DND-41 (cell line): Measurements from ENCODE around the gene DNAH11.

Experiments
- ATAC-seq: fragments of 200-7000 bp; cut with Tn5 transposase; 3 replicates; pipeline ENCODE4 v1.9.1; 2021; ENCODE audit warnings: low read depth; ENCODE audit not compliant: insufficient read depth
- DNase-seq: peaks from one replicate; pipeline ENCODE4 v3.0.0-alpha.2; 2020
- H2AFZ ChIP-seq: 2 replicates; pipeline ENCODE4 v1.6.0; 2012; ENCODE audit warnings: low read depth, low read length
- H3K27ac ChIP-seq: 2 replicates; pipeline ENCODE4 v1.5.1; 2012; ENCODE audit warnings: low read length, inconsistent platforms
- H3K27me3 ChIP-seq: fragments of 200-600 bp; sonication (generic); 2 replicates; pipeline ENCODE4 v1.6.0; 2012; ENCODE audit warnings: low read length, mild to moderate bottlenecking, inconsistent platforms; ENCODE audit not compliant: insufficient read depth, poor library complexity
- H3K36me3 ChIP-seq: 2 replicates; pipeline ENCODE4 v1.5.1; 2012; ENCODE audit warnings: low read length, inconsistent platforms; ENCODE audit not compliant: insufficient read depth
- H3K4me1 ChIP-seq: 2 replicates; pipeline ENCODE4 v1.5.1; 2012; ENCODE audit warnings: mild to moderate bottlenecking, low read length; ENCODE audit not compliant: insufficient read depth
- H3K4me2 ChIP-seq: 2 replicates; pipeline ENCODE4 v1.6.0; 2012; ENCODE audit warnings: mild to moderate bottlenecking, moderate library complexity, low read length, inconsistent platforms; ENCODE audit not compliant: insufficient read depth
- H3K4me3 ChIP-seq, 2 experiments: fragments of 200-600 bp in 1 of 2; shearing (Covaris generic) in 1 of 2; 2 replicates each; pipeline ENCODE4 v1.5.1; 2012 to 2016; ENCODE audit warnings: inconsistent platforms in 2 of 2, low read length in 2 of 2, mild to moderate bottlenecking in 2 of 2, low read depth in 1 of 2, moderate library complexity in 1 of 2
- H3K79me2 ChIP-seq: 2 replicates; pipeline ENCODE4 v1.6.0; 2012; ENCODE audit warnings: low read length, inconsistent platforms; ENCODE audit not compliant: insufficient read depth
- H3K9ac ChIP-seq: 2 replicates; pipeline ENCODE4 v1.6.0; 2012; ENCODE audit warnings: low read depth, mild to moderate bottlenecking, inconsistent platforms, low read length, moderate library complexity
- H3K9me3 ChIP-seq: 2 replicates; pipeline ENCODE4 v1.5.1; 2012; ENCODE audit warnings: low read length, moderate library complexity, mild to moderate bottlenecking, inconsistent platforms; ENCODE audit not compliant: insufficient read depth, severe bottlenecking
- H4K20me1 ChIP-seq: 2 replicates; pipeline ENCODE4 v1.6.0; 2012; ENCODE audit warnings: low read length; ENCODE audit not compliant: insufficient read depth
- EZH2 ChIP-seq: IDR thresholded peaks from 3 replicates; pipeline ENCODE4 v1.6.1; 2012; ENCODE audit warnings: borderline replicate concordance, low read depth, mild to moderate bottlenecking, moderate library complexity, low read length, inconsistent platforms; ENCODE audit not compliant: severe bottlenecking
- TF ChIP-seq, protein P1 (sequence below): IDR thresholded peaks from 2 replicates; pipeline ENCODE4 v1.5.1; 2012; ENCODE audit warnings: borderline replicate concordance, low read length, moderate library complexity, mild to moderate bottlenecking; ENCODE audit not compliant: poor library complexity, severe bottlenecking; ENCODE audit errors: extremely low read depth

DNAH11 gene

DNA sequence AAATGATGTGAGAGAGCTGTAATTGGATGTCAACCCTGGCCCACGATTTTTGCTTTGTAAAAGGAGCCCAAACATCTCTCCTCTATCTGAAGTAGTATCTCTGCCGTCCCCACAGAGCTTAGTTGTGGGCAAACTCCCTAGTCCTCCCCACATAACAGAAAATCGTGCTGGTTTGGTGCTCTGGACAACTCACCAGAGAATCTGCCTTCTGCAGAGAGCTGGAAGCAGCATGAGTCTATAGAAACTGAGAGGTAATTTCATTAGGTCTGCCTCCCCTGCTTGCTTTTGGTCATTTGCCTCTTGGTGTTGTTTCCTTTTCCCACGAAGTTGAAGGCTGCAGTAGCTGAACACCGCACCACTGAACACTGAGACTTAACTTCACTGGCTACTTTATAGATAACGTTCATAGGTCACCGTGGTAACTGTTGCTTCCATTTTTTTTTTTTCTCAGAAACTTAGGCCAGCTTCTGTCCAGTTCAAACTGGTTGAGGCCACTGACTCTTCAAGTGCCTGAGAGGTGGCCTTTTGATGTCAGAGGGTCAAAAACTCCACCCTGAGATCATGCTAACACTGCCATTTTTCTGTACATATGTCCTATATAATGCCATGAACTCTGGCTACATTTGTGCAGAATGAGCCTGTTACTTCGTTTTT is 406.2 kb downstream of the DNAH11 start:
- H2AFZ ChIP-seq = no peak overlapping the region
- no peak overlapping the region for H3K4me3 ChIP-seq
- no peak overlapping the region for H3K4me2 ChIP-seq
- no peaks in the 10 kb centered on the region for H3K4me1 ChIP-seq
- H3K9ac ChIP-seq = no peak overlapping the region
- no peak overlapping the region for H3K27ac ChIP-seq
- TF ChIP-seq, protein P1, sequence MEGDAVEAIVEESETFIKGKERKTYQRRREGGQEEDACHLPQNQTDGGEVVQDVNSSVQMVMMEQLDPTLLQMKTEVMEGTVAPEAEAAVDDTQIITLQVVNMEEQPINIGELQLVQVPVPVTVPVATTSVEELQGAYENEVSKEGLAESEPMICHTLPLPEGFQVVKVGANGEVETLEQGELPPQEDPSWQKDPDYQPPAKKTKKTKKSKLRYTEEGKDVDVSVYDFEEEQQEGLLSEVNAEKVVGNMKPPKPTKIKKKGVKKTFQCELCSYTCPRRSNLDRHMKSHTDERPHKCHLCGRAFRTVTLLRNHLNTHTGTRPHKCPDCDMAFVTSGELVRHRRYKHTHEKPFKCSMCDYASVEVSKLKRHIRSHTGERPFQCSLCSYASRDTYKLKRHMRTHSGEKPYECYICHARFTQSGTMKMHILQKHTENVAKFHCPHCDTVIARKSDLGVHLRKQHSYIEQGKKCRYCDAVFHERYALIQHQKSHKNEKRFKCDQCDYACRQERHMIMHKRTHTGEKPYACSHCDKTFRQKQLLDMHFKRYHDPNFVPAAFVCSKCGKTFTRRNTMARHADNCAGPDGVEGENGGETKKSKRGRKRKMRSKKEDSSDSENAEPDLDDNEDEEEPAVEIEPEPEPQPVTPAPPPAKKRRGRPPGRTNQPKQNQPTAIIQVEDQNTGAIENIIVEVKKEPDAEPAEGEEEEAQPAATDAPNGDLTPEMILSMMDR = no peak
- no peak for TF ChIP-seq EZH2
- no peaks in the 10 kb centered on the region for H3K9me3 ChIP-seq
- no peak for ATAC-seq
- no peaks in the 10 kb centered on the region for H3K79me2 ChIP-seq
- H4K20me1 ChIP-seq = no peaks in the 10 kb centered on the region
- H3K27me3 ChIP-seq = peaks cover 20% of the 10 kb centered on the region
- DNase-seq = no peak
- no peaks in the 10 kb centered on the region for H3K36me3 ChIP-seq
